Breast epithelium (tissue), 4 donors: ENCODE data around the gene EFNA5. TPM values are rescaled to one million over a fixed set of nuclear protein-coding genes. Genes with fewer than 3 reads are reported as not detected.
A peak's percentile ranks its signal among the peaks of the same experiment; 100 is the strongest.

Experiments
- DNase-seq, 2 donors: peaks; one replicate each; pipeline ENCODE4 v3.0.0-alpha.2; 2019; ENCODE audit warnings: low spot score in 2 of 2
- H3K27ac ChIP-seq, 2 donors: fragments of 200-600 bp; sonication (generic) in 1 of 2; one replicate each; pipeline ENCODE4 v1.5.1; 2016 to 2019; ENCODE audit warnings: mild to moderate bottlenecking in 1 of 2
- H3K27me3 ChIP-seq, 2 donors: fragments of 200-600 bp; sonication (generic) in 1 of 2; one replicate each; pipeline versions ENCODE4 v1.5.1 to v1.6.0; 2017 to 2019; ENCODE audit warnings: control low read depth in 1 of 2, mild to moderate bottlenecking in 1 of 2
- H3K36me3 ChIP-seq: fragments of 200-600 bp; one replicate; pipeline ENCODE4 v1.5.1; 2019
- H3K4me1 ChIP-seq, 2 donors: fragments of 200-600 bp; sonication (generic); one replicate each; pipeline ENCODE4 v1.5.1; 2016 to 2019; ENCODE audit warnings: control low read depth in 1 of 2
- H3K4me3 ChIP-seq, 3 donors: fragments of 200-600 bp; sonication (generic); 1 replicate in 2 of 3; 2 replicates in 1 of 3; pipeline ENCODE4 v1.5.1; 2016 to 2019; ENCODE audit warnings: mild to moderate bottlenecking in 3 of 3, moderate library complexity in 2 of 3
- H3K9me3 ChIP-seq, 2 donors: fragments of 200-600 bp; sonication (generic) in 1 of 2; one replicate each; pipeline ENCODE4 v1.5.1; 2016 to 2019; ENCODE audit warnings: control low read depth in 1 of 2
- POLR2A ChIP-seq: fragments of 450-650 bp; IDR thresholded peaks from one replicate; pipeline ENCODE4 v1.6.1; 2016; ENCODE audit warnings: antibody characterized with exemption, mild to moderate bottlenecking, moderate library complexity
- POLR2AphosphoS5 ChIP-seq, 3 donors: sonication (generic); formaldehyde crosslinking; IDR thresholded peaks; one replicate each; pipeline ENCODE4 v1.6.1; 2017; ENCODE audit warnings: antibody characterized with exemption in 3 of 3
- intact Hi-C: fragments of 100-400 bp; cut with DNase I; formaldehyde crosslinking; loops from one replicate; pipeline ENCODE4 v1.15.1; 2023; ENCODE audit warnings: low total_unique reads
- total RNA-seq, 3 donors: library from RNA; depleted of rRNA; stranded (reverse); fragments of >200 nt; gene quantifications; one replicate each; pipeline ENCODE4 v1.1.0, GENCODE V29; 2016
- TF ChIP-seq, protein P1 (sequence below), 3 donors: fragments of 450-650 bp; IDR thresholded peaks; one replicate each; pipeline ENCODE4 v1.5.1; 2016 to 2017; ENCODE audit warnings: antibody characterized with exemption in 3 of 3, mild to moderate bottlenecking in 3 of 3, moderate library complexity in 3 of 3

EFNA5 gene
- total RNA-seq, 3 donors from 2014 or later = 12.1 to 34.2 (median 12.3) TPM

DNA sequence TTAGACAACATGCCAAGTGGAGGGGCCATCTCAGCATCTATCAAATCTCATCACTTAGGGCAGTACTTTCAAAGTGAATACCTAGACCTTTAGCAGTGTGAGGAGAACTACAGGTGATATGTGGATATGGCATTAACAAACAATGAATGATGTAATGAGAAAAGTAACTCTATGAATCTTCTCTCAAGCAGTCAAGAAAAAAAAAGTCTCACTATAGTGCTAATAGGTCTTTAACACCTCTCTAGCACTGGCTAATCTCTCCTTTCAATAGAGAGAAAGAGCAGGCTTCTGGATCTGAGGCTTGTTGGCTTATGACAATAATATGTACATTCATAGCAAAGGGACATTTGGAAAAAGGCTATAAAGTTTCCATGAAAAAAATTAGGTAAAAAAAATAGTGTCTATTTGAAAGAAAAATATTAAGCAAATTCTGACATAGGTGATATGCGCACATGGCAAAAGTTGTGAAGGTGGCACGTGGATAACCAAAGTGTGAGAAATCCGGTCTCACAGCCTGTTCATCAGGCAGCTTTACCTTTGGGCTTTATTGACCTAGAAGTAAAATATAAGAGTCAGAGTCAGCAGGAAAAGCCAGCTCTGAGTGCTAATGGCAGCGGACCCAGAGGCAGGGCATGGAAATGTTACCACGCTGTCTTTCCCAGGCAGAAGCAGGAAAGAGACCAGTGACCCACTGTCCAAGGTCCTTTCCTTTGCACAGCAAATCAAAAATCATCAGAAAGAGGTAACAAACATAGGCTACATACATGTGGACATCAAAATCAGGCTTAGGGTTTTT is 203.4 kb downstream of the EFNA5 start:
- TF ChIP-seq POLR2A (no peak), POLR2AphosphoS5 (IDR thresholded peaks at IDR 0.05) (no peak)
- TF ChIP-seq, protein P1, sequence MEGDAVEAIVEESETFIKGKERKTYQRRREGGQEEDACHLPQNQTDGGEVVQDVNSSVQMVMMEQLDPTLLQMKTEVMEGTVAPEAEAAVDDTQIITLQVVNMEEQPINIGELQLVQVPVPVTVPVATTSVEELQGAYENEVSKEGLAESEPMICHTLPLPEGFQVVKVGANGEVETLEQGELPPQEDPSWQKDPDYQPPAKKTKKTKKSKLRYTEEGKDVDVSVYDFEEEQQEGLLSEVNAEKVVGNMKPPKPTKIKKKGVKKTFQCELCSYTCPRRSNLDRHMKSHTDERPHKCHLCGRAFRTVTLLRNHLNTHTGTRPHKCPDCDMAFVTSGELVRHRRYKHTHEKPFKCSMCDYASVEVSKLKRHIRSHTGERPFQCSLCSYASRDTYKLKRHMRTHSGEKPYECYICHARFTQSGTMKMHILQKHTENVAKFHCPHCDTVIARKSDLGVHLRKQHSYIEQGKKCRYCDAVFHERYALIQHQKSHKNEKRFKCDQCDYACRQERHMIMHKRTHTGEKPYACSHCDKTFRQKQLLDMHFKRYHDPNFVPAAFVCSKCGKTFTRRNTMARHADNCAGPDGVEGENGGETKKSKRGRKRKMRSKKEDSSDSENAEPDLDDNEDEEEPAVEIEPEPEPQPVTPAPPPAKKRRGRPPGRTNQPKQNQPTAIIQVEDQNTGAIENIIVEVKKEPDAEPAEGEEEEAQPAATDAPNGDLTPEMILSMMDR (IDR thresholded peaks at IDR 0.05) = no peak
- no peaks in the 10 kb centered on the region for H3K36me3 ChIP-seq
- no peaks in the 10 kb centered on the region for H3K27me3 ChIP-seq
- DNase-seq = no peak
- intact Hi-C loops = no loop called here
- no peaks in the 10 kb centered on the region for H3K9me3 ChIP-seq
- H3K27ac ChIP-seq = peak overlapping the region in 1 of 2 donors; percentile 61
- H3K4me1 ChIP-seq = no peaks in the 10 kb centered on the region
- H3K4me3 ChIP-seq = no peak overlapping the region

DNA sequence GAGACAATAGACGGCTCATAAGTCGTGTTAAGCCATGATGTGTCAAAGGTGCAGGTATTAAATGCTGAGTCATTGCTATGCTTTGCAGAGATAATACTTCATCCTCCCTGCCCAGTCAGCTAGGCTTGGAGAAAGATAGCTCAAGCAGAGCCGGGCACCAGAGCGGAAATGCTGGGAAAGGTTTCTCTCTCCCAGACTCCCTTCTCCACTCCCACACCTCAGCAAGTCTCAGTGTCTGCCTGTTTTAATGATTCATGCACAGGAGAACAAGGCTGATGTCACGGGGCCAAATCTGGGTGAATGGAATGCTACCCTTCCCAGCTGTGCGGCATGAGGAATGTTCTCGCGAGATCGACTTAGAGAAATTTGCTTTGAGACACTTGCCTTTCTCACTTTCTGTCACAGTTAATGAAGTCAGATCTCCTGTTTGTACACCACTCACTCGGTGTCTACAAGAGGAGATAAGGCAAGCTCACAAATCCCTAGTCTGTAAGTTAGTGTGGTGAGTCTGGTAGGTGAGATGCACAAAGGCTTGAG is 204.4 kb downstream of the EFNA5 start:
- Histone ChIP-seq H3K4me3 (no peak overlapping the region), H3K9me3 (no peaks in the 10 kb centered on the region), H3K27me3 (no peaks in the 10 kb centered on the region), H3K4me1 (no peaks in the 10 kb centered on the region), H3K27ac (peak overlapping the region; percentile 32 to 61), H3K36me3 (no peaks in the 10 kb centered on the region)
- DNase-seq = peak in 1 of 2 donors; percentile 42
- TF ChIP-seq POLR2A (no peak), POLR2AphosphoS5 (IDR thresholded peaks at IDR 0.05) (no peak)
- TF ChIP-seq, protein P1 (IDR thresholded peaks at IDR 0.05) = no peak
- intact Hi-C loops = no loop called here

DNA sequence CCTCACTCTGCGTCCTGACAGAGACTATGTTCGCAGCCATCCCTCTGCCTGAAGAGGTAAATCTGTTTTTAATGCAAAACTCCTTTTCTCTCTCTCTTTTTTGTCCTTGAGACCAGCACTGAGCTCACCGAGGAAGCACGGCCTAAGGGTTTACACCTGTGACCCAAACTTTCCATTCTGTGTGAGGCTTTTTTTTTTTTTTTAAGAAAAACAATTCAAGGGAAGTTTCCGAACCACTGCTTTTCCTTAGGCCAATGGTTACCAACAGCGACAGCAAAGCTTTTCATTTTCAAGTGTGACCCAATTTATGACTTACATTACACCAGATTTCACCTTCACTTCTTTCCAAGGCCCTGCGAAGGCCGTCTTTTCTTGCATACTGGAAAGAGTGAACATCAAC is 205.9 kb downstream of the EFNA5 start:
- H3K27ac ChIP-seq = peak overlapping the region; percentile 25 to 26
- DNase-seq = no peak
- intact Hi-C loops = no loop called here
- H3K4me1 ChIP-seq = no peaks in the 10 kb centered on the region
- no peaks in the 10 kb centered on the region for H3K9me3 ChIP-seq
- H3K36me3 ChIP-seq = no peaks in the 10 kb centered on the region
- TF ChIP-seq POLR2AphosphoS5 (IDR thresholded peaks at IDR 0.05) = no peak
- TF ChIP-seq, protein P1 (IDR thresholded peaks at IDR 0.05) = no peak
- TF ChIP-seq POLR2A = no peak
- H3K4me3 ChIP-seq = no peak overlapping the region
- H3K27me3 ChIP-seq = no peaks in the 10 kb centered on the region

DNA sequence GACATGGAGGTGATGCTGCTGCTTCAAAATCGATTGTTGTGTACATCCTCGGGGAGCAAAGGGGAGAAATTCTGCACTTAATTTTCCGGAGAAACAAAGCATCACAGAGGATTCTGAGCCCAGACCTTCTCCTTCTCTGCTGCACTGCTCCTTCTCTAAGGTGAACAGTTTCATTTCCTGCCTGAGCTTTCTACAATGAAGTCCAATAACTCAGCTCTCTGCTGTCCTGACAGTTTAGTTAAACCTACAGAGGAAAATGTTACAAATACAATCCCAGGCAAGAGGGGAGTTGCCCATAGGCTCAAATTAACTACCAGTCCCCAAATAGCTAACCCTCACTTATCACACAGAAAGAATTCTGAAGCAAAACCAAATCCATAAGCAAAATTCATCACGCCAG is 206.3 kb downstream of the EFNA5 start:
- H3K27ac ChIP-seq = peak overlapping the region; percentile 25 to 26
- intact Hi-C loops = no loop called here
- H3K27me3 ChIP-seq = no peaks in the 10 kb centered on the region
- no peak for DNase-seq
- H3K4me1 ChIP-seq = no peaks in the 10 kb centered on the region
- TF ChIP-seq POLR2AphosphoS5 (IDR thresholded peaks at IDR 0.05) = no peak
- TF ChIP-seq, protein P1 (IDR thresholded peaks at IDR 0.05) = no peak
- TF ChIP-seq POLR2A = no peak
- H3K9me3 ChIP-seq = no peaks in the 10 kb centered on the region
- H3K4me3 ChIP-seq = no peak overlapping the region
- H3K36me3 ChIP-seq = no peaks in the 10 kb centered on the region

DNA sequence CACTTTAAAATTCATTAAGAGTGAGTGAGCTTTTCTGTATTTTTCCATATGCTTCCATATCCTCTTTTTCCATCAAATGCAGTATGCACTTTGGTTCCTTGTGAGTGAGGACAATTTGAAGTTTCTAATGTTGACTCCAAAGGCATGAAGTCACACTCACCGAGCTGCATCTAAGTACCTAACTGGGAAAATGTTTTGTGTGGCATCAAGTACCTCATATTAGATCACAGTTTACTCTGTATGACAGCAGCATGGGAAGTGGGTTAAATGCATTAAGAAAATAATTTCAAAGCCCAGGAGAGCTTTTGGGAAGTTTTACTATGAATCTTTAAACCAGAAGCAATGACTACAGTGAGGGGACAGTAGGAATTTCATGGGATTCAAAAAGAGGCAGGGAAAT is 207.0 kb downstream of the EFNA5 start:
- Histone ChIP-seq H3K27me3 (no peaks in the 10 kb centered on the region), H3K27ac (no peak overlapping the region), H3K4me3 (no peak overlapping the region), H3K4me1 (no peaks in the 10 kb centered on the region), H3K9me3 (no peaks in the 10 kb centered on the region), H3K36me3 (no peaks in the 10 kb centered on the region)
- no peak for DNase-seq
- intact Hi-C loops = no loop called here
- TF ChIP-seq POLR2AphosphoS5 (IDR thresholded peaks at IDR 0.05) (no peak), POLR2A (no peak)
- TF ChIP-seq, protein P1 (IDR thresholded peaks at IDR 0.05) = no peak
